ENCODE measurements around the gene YWHAG.
"Not testable (repeated sequence)": the region's sequence is repeated elsewhere in the genome, so short reads cannot be mapped to it uniquely, and the experiment has no call there.

The YWHAG gene

GRCh38 chr7:76296743-76297740, 61.7 kb downstream of the YWHAG start:
- no peak for DNase-seq (ENCODE audit: low read depth in 2 of 2)

- DNase-seq (ENCODE audit: low read depth in 2 of 2), result no peak
Measured at GRCh38 chr7:76294344-76295024, 64.3 kb downstream of the YWHAG start.

GRCh38 chr7:76293407-76293901, 65.3 kb downstream of the YWHAG start:
- no peak for DNase-seq (ENCODE audit: low read depth in 2 of 2)

- not testable (repeated sequence) for DNase-seq (ENCODE audit: low read depth in 2 of 2)
Measured at GRCh38 chr7:76292911-76293310, 65.9 kb downstream of the YWHAG start.

GRCh38 chr7:76292213-76292573, 66.6 kb downstream of the YWHAG start:
- DNase-seq (ENCODE audit: low read depth in 2 of 2), result no peak

- peak; percentile 64 to 75 for DNase-seq (ENCODE audit: low read depth in 2 of 2)
Measured at GRCh38 chr7:76291351-76292212, 67.2 kb downstream of the YWHAG start.

- not testable (repeated sequence) for DNase-seq (ENCODE audit: low read depth in 2 of 2)
Measured at GRCh38 chr7:76290847-76291350, 67.9 kb downstream of the YWHAG start.

- DNase-seq (ENCODE audit: low read depth in 2 of 2), result no peak
Measured at GRCh38 chr7:76286842-76287403, 71.9 kb downstream of the YWHAG start.

- DNase-seq (ENCODE audit: low read depth in 2 of 2), result no peak
Measured at GRCh38 chr7:76285604-76286374, 73.0 kb downstream of the YWHAG start.

- DNase-seq (ENCODE audit: low read depth in 2 of 2), result no peak
Measured at GRCh38 chr7:76283254-76284159, 75.3 kb downstream of the YWHAG start.

GRCh38 chr7:76282344-76283253, 76.2 kb downstream of the YWHAG start:
- no peak for DNase-seq (ENCODE audit: low read depth in 2 of 2)

- DNase-seq (ENCODE audit: low read depth in 2 of 2), result no peak
Measured at GRCh38 chr7:76281706-76282343, 77.0 kb downstream of the YWHAG start.

- no peak for DNase-seq (ENCODE audit: low read depth in 2 of 2)
Measured at GRCh38 chr7:76281006-76281705, 77.6 kb downstream of the YWHAG start.

GRCh38 chr7:76280408-76280807, 78.4 kb downstream of the YWHAG start:
- DNase-seq (ENCODE audit: low read depth in 2 of 2), result no peak

- DNase-seq (ENCODE audit: low read depth in 2 of 2), result no peak
Measured at GRCh38 chr7:76278540-76278939, 80.3 kb downstream of the YWHAG start.

Measured in stimulated activated CD8-positive, alpha-beta memory T cell treated with anti-CD3 and anti-CD28 coated beads, Interleukin-15, amount 100 ng/mL, for 4 hours (primary cell).